Large intestine (tissue), 3 donors: ENCODE data around the gene AIM2. TPM values are rescaled to one million over a fixed set of nuclear protein-coding genes. Genes with fewer than 3 reads are reported as not detected.

ENCODE experiments used
- DNase-seq, 2 donors: peaks; one replicate each; pipeline versions ENCODE4 v3.0.0 to v3.0.0-alpha.2; 2013
- H3K27ac ChIP-seq: one replicate; pipeline ENCODE4 v1.5.1; 2013; ENCODE audit warnings: low read length
- H3K27me3 ChIP-seq: 2 replicates; pipeline ENCODE4 v1.6.1; 2013; ENCODE audit warnings: low read length; ENCODE audit not compliant: control insufficient read depth, insufficient read depth
- H3K36me3 ChIP-seq: 2 replicates; pipeline ENCODE4 v1.6.1; 2013; ENCODE audit warnings: low read length; ENCODE audit not compliant: control insufficient read depth, insufficient read depth
- H3K4me1 ChIP-seq: one replicate; pipeline ENCODE4 v1.6.1; 2013; ENCODE audit warnings: low read length; ENCODE audit not compliant: control insufficient read depth, insufficient read depth
- H3K4me3 ChIP-seq: one replicate; pipeline ENCODE4 v1.5.1; 2013; ENCODE audit warnings: low read length
- H3K9me3 ChIP-seq: one replicate; pipeline ENCODE4 v1.6.1; 2013; ENCODE audit warnings: mild to moderate bottlenecking, low read depth, low read length, moderate library complexity; ENCODE audit not compliant: control insufficient read depth
- WGBS: methylation state at CpG from one replicate; pipeline ENCODE4 v1.1.5; 2013; ENCODE audit warnings: low lambda C conversion rate; ENCODE audit not compliant: insufficient coverage; 5-methylcytosine and 5-hydroxymethylcytosine counted together
- polyA plus RNA-seq: library from polyadenylated mRNA; unstranded; fragments of 120-200 nt; gene quantifications from one replicate; pipeline ENCODE4 v1.2.1, GENCODE V29; 2013

The AIM2 gene
- polyA plus RNA-seq, 1 donor, result 0.93 TPM

DNA sequence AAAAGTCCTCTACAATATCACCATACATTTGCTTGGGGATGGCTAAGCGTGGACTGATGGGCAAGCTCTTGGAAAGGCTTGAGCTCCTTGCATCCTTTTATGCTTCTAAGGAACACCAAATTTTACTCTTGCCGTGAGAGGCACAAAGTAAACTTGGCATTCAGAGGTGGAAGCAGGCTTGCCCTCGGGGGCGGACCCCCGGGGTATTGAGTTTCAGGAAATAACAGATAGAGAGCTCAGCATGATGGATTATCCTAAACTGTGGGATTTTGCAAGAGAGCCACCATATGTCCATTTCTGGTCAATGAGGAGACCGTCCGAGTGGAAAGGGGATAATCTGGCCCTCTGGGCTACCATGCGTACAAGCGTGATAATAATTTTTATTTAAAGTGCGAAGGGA is 52.8 kb downstream of the AIM2 start:
- Histone ChIP-seq H3K27ac (no peak overlapping the region), H3K4me1 (no peaks in the 10 kb centered on the region), H3K36me3 (peaks cover 29% of the 10 kb centered on the region), H3K4me3 (no peak overlapping the region), H3K27me3 (no peaks in the 10 kb centered on the region), H3K9me3 (no peaks in the 10 kb centered on the region)
- WGBS, result no CpG with 5 or more reads among the region's 10 CpGs
- no peak for DNase-seq

DNA sequence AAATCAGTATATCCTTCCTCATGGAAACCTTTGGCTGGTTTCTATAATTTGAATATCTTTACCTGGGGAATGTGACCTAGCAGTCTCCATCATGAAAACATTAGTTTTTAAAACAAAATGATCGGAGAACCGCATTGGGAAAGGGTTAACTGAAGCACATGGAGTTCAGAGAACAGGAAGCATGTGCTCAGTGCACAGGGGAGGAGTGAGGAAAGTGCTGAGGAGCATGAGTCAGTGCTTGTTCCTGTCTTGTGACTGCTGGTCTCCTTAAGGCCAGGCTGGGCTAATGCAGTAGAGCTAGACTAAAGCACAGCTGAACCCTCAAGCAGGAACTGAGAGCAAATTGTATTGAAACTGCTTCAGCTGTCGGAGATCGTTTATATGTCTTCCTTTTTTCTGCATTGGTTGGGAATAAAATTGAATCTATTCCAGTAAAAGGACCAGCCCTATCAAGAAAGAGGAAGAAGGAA is 61.1 kb downstream of the AIM2 start:
- H3K36me3 ChIP-seq, result peaks cover 42% of the 10 kb centered on the region
- no peaks in the 10 kb centered on the region for H3K4me1 ChIP-seq
- DNase-seq, result peak in 1 of 2 donors; percentile 60
- H3K27me3 ChIP-seq, result no peaks in the 10 kb centered on the region
- H3K9me3 ChIP-seq, result no peaks in the 10 kb centered on the region
- 86% methylated on average over 4 of the region's 4 CpGs for WGBS
- H3K27ac ChIP-seq, result peak overlapping the region; percentile 54
- no peak overlapping the region for H3K4me3 ChIP-seq

- H3K36me3 ChIP-seq, result peaks cover 38% of the 10 kb centered on the region
- 100% methylated on average over 2 of the region's 3 CpGs for WGBS
- H3K27ac ChIP-seq, result no peak overlapping the region
- H3K4me1 ChIP-seq, result no peaks in the 10 kb centered on the region
- no peaks in the 10 kb centered on the region for H3K9me3 ChIP-seq
- H3K4me3 ChIP-seq, result no peak overlapping the region
- DNase-seq, result no peak
- no peaks in the 10 kb centered on the region for H3K27me3 ChIP-seq
These were observed 61.7 kb downstream of the AIM2 start for GRCh38 chr1:159014851-159015250.

DNA sequence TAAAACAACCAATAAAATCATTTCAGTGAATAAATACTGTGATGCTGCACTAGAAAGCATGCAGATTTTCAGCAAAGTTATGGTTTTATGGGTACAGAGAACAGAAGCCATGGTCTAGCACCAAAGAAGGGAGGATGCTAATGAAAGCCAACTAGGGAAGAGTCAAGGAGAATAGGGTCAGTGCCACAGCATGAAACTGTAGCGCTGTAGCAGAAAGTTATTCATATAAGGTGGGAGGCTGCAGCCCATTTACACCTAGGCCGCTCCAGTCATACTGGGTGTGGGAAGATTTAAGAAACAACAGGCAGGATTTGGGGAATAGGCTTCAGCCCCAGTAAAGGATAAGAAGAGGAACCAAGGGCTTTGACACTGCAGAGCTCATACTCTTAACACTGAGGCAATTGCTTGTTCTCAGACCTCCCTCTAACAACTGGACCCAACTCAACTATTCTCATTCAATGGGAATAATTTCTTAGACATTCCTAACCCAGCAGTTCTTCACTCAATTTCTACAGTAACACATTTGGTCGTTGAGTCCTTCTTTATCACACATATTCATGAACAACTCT is 62.5 kb downstream of the AIM2 start:
- Histone ChIP-seq H3K27me3 (no peaks in the 10 kb centered on the region), H3K36me3 (peaks cover 35% of the 10 kb centered on the region), H3K4me3 (no peak overlapping the region), H3K27ac (no peak overlapping the region), H3K4me1 (no peaks in the 10 kb centered on the region), H3K9me3 (no peaks in the 10 kb centered on the region)
- no peak for DNase-seq
- 100% methylated on average over 1 of the region's 3 CpGs for WGBS

- no CpG with 5 or more reads among the region's 6 CpGs for WGBS
- peak in 1 of 2 donors; percentile 26 for DNase-seq
- H3K27ac ChIP-seq, result no peak overlapping the region
These were observed 64.1 kb downstream of the AIM2 start for GRCh38 chr1:159012495-159012894.

More at GRCh38 chr1:159012495-159012894, 64.1 kb downstream of the AIM2 start:
- Histone ChIP-seq H3K4me1 (peaks cover 7% of the 10 kb centered on the region), H3K27me3 (no peaks in the 10 kb centered on the region), H3K4me3 (peak overlapping the region; percentile 0), H3K36me3 (peaks cover 25% of the 10 kb centered on the region), H3K9me3 (no peaks in the 10 kb centered on the region)

Other genes starting within 250 kb of the AIM2 start
- 3.6 TPM for gene MNDA, start 245.4 kb downstream of the AIM2 start, polyA plus RNA-seq
- gene PYHIN1, start 145.2 kb downstream of the AIM2 start, polyA plus RNA-seq, result 1.5 TPM
- 56.5 TPM for gene IFI16, start 66.9 kb downstream of the AIM2 start, polyA plus RNA-seq
- gene CADM3, start 94.8 kb upstream of the AIM2 start, polyA plus RNA-seq, result 14.5 TPM
- 3.2 TPM for gene ACKR1, start 128.1 kb upstream of the AIM2 start, polyA plus RNA-seq
- gene FCER1A, start 225.6 kb upstream of the AIM2 start, polyA plus RNA-seq, result 0.28 TPM